Lung (tissue), 12 donors: Measurements from ENCODE around the gene RUFY4. TPM values are rescaled to one million over a fixed set of nuclear protein-coding genes. Genes with fewer than 3 reads are reported as not detected.

Experiments
- ATAC-seq: fragments of 200-7000 bp; cut with Tn5 transposase; one replicate; pipeline ENCODE4 v1.9.1; 2020; ENCODE audit warnings: moderate number of reproducible peaks; ENCODE audit not compliant: insufficient read depth, low FRiP score
- DNase-seq, 3 donors: peaks; one replicate each; pipeline ENCODE4 v3.0.0-alpha.2; 2013 to 2017
- H3K27ac ChIP-seq, 2 donors: one replicate each; pipeline ENCODE4 v1.5.1; 2013; ENCODE audit warnings: mild to moderate bottlenecking in 2 of 2, moderate library complexity in 2 of 2, control low read depth in 1 of 2, inconsistent platforms in 1 of 2, low read depth in 1 of 2, low read length in 1 of 2
- H3K27me3 ChIP-seq, 3 donors: one replicate each; pipeline ENCODE4 v1.5.1; 2013; ENCODE audit warnings: low read length in 2 of 3; ENCODE audit not compliant: control insufficient read depth in 3 of 3, insufficient read depth in 3 of 3
- H3K36me3 ChIP-seq, 4 donors: one replicate each; pipeline ENCODE4 v1.5.1; 2013; ENCODE audit warnings: low read length in 4 of 4, mild to moderate bottlenecking in 1 of 4, moderate library complexity in 1 of 4; ENCODE audit not compliant: control insufficient read depth in 4 of 4, insufficient read depth in 4 of 4
- H3K4me1 ChIP-seq, 5 donors: one replicate each; pipeline ENCODE4 v1.5.1; 2013; ENCODE audit warnings: low read length in 5 of 5, mild to moderate bottlenecking in 2 of 5, moderate library complexity in 1 of 5; ENCODE audit not compliant: control insufficient read depth in 5 of 5, insufficient read depth in 5 of 5
- H3K4me3 ChIP-seq: one replicate; pipeline ENCODE4 v1.5.1; 2013; ENCODE audit warnings: mild to moderate bottlenecking, control low read depth, moderate library complexity
- H3K9ac ChIP-seq, 2 donors: one replicate each; pipeline ENCODE4 v1.5.1; 2013; ENCODE audit warnings: low read length in 2 of 2, control low read depth in 1 of 2; ENCODE audit not compliant: insufficient read depth in 1 of 2
- H3K9me3 ChIP-seq, 4 donors: one replicate each; pipeline ENCODE4 v1.5.1; 2013; ENCODE audit warnings: low read length in 3 of 4, mild to moderate bottlenecking in 1 of 4, moderate library complexity in 1 of 4; ENCODE audit not compliant: control insufficient read depth in 4 of 4, insufficient read depth in 3 of 4
- WGBS, 2 donors: extraction: QIAGEN DNeasy Blood & Tissue Kit; methylation state at CpG; one replicate each; pipeline ENCODE4 v1.1.7; 2013; 5-methylcytosine and 5-hydroxymethylcytosine counted together
- polyA plus RNA-seq, 2 donors: library from polyadenylated mRNA; stranded (reverse); fragments of 200-250 nt; gene quantifications; one replicate each; pipeline ENCODE4 v1.2.1, GENCODE V29; 2013
- total RNA-seq, 2 donors: library from RNA; depleted of rRNA in 1 of 2; stranded (reverse); fragments of >200 nt in 1 of 2; gene quantifications; one replicate each; pipeline ENCODE4 v1.2.1, GENCODE V29; 2014 to 2021
- TF ChIP-seq, protein P1 (sequence below): IDR thresholded peaks from 2 replicates; pipeline ENCODE4 v1.5.1; 2012; ENCODE audit warnings: mild to moderate bottlenecking; ENCODE audit errors: control extremely low read depth, extremely low read depth
- donor health status: control.
- donor health status: control.
- donor health status: Bipolar disorder and iron deficiency.
- donor health status: healthy.
- donor health status: DM: yes; HTN: yes; CAD: no.

The RUFY4 gene
- total and polyA plus RNA-seq, 4 donors = 0.15 to 0.57 (median 0.37) TPM

DNA sequence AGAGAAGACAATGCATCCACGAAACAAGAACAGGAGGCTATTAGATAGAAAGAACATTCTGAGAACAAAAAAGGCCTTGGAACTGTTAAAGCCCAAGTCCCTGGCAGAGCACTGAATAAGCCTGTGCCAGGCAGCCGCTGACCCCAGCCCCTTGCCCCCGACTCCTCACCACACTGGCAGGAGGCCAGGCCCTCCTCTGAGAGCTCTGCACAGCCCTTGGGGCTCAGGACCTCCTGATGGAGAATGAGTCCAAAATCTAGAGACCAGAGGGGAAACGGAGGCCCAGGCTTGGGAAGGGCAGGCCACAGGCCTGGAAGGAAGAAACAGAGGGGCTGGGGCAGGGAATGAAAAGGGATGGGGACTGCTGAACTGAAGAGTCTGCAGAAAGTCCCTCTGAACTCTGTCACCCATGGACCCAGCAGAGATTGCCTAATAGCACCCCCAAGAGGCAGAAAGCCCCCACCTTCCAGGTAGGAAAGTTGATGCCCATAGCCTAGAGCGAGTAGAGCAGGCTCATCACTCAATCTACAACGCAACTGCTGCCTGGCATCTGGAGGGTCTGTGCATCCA lies 48.0 kb upstream of the RUFY4 start:
- DNase-seq = peak in 1 of 3 donors; percentile 10
- WGBS, 2 donors = 78 to 87% methylated on average over 6 of the region's 6 CpGs
- H3K36me3 ChIP-seq = no peaks in the 10 kb centered on the region
- no peaks in the 10 kb centered on the region for H3K9me3 ChIP-seq
- peak overlapping the region in 1 of 2 donors; percentile 73 for H3K27ac ChIP-seq
- H3K27me3 ChIP-seq = no peaks in the 10 kb centered on the region
- no peak overlapping the region for H3K9ac ChIP-seq
- TF ChIP-seq, protein P1, sequence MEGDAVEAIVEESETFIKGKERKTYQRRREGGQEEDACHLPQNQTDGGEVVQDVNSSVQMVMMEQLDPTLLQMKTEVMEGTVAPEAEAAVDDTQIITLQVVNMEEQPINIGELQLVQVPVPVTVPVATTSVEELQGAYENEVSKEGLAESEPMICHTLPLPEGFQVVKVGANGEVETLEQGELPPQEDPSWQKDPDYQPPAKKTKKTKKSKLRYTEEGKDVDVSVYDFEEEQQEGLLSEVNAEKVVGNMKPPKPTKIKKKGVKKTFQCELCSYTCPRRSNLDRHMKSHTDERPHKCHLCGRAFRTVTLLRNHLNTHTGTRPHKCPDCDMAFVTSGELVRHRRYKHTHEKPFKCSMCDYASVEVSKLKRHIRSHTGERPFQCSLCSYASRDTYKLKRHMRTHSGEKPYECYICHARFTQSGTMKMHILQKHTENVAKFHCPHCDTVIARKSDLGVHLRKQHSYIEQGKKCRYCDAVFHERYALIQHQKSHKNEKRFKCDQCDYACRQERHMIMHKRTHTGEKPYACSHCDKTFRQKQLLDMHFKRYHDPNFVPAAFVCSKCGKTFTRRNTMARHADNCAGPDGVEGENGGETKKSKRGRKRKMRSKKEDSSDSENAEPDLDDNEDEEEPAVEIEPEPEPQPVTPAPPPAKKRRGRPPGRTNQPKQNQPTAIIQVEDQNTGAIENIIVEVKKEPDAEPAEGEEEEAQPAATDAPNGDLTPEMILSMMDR = no peak
- peaks cover 0 to 14% (median 2%) of the 10 kb centered on the region in 5 donors for H3K4me1 ChIP-seq
- ATAC-seq = no peak
- H3K4me3 ChIP-seq = no peak overlapping the region

DNA sequence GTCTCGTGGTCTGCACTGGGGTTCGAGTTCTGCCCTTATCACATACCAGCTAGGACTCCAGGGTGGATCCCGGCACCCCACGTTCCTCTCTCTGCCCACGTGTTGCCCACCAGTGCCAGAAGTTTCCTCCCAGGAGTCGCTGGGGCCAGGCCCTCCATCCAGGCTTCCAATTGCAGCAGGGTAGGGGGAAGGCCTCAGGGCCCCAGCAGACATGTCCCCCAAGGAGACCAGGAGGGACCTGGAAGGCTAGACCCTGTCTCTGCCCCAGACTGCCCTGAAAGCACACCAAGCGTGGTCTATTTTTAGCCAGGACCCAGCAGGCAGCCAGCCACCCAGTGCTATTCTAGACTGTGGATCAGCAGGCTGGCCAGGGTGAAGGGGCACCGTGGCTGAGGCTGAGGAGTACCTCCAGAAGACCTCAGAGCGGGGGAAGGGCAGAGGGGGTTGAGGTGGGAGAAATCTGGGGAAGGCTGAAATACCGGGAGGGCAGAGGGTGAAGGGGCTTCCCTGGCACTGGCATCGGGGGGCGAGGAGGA lies 47.4 kb upstream of the RUFY4 start:
- DNase-seq (peak in 1 of 3 donors; percentile 13), ATAC-seq (no peak)
- Histone ChIP-seq H3K9ac (no peak overlapping the region), H3K27ac (peak overlapping the region in 1 of 2 donors; percentile 73), H3K4me3 (no peak overlapping the region), H3K27me3 (no peaks in the 10 kb centered on the region), H3K4me1 (peaks cover 0 to 8% (median 1%) of the 10 kb centered on the region in 5 donors), H3K9me3 (no peaks in the 10 kb centered on the region), H3K36me3 (no peaks in the 10 kb centered on the region)
- TF ChIP-seq, protein P1 = no peak
- WGBS, 2 donors = 76 to 81% methylated on average over 12 of the region's 12 CpGs

DNA sequence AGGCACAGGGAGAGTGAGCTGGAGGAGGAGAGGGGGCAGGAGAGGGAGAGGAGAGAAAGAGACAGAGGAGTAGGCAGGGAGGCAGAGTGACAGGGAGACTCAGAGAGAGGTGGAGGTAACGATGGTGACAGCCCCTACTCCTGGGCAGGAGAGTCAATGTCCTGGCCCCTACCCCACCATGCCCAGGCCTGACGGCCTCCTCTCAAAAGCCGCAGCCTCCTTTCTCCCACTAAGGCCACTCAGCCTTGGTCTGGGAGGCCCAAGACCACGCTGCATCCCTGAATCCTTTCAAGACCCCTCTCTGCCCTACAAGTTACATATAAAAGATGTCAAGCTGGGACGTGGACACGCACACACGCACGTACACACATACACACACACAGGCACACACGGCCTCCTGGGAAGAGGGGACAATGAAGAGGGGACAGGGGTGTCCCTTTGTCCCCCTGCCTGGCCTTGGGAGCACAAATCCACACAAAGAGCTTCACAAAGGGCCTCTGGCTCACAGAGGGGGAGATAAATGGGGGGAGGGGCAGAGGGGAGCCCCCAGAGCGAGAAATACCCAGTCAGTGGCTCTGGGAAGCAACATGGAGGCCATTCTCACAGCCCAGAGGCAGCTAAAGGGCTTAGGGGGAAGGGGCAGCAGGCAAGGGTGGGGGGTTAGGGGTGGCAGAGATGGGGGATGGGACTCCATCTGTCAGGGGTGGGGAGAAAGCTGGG lies 46.8 kb upstream of the RUFY4 start:
- ATAC-seq = no peak
- TF ChIP-seq, protein P1 = no peak
- Histone ChIP-seq H3K4me3 (no peak overlapping the region), H3K9me3 (no peaks in the 10 kb centered on the region), H3K9ac (no peak overlapping the region), H3K27ac (peak overlapping the region in 1 of 2 donors; percentile 73), H3K36me3 (no peaks in the 10 kb centered on the region), H3K27me3 (no peaks in the 10 kb centered on the region), H3K4me1 (peaks cover 0 to 8% (median 1%) of the 10 kb centered on the region in 5 donors)
- 91 to 93% methylated on average over 10 of the region's 10 CpGs for WGBS, 2 donors
- DNase-seq = peak in 1 of 3 donors; percentile 9
